NCI-H1436 treated with DMSO at 0.1 percent for 48 hours (cell line): ENCODE measurements around the gene ALDH3B1.
"Not testable (repeated sequence)": the region's sequence is repeated elsewhere in the genome, so short reads cannot be mapped to it uniquely, and the experiment has no call there.

Source experiments
- DNase-seq: peaks from one replicate; lab custom pipeline; 2025; lab: John Stamatoyannopoulos, UW

ALDH3B1 gene

GRCh38 chr11:68010090-68011041 lies at the start of gene ALDH3B1:
TSS of gene ALDH3B1 (plus strand) at chr11:68010327. CDS start at chr11:68015298, 4,971 bp downstream.
- DNase-seq: no peak

GRCh38 chr11:67963217-67963616 lies 46.9 kb upstream of the ALDH3B1 start:
- DNase-seq: not testable (repeated sequence)

GRCh38 chr11:67963879-67964278 lies 46.2 kb upstream of the ALDH3B1 start:
- not testable (repeated sequence) for DNase-seq

GRCh38 chr11:67964746-67965145 lies 45.4 kb upstream of the ALDH3B1 start:
- DNase-seq: not testable (repeated sequence)

- DNase-seq: not testable (repeated sequence)
Observed at GRCh38 chr11:67965830-67966348, 44.2 kb upstream of the ALDH3B1 start.

- not testable (repeated sequence) for DNase-seq
Observed at GRCh38 chr11:67974746-67975145, 35.4 kb upstream of the ALDH3B1 start.

- not testable (repeated sequence) for DNase-seq
Observed at GRCh38 chr11:67978766-67979418, 31.2 kb upstream of the ALDH3B1 start.

GRCh38 chr11:67981226-67981625 lies 28.9 kb upstream of the ALDH3B1 start:
- not testable (repeated sequence) for DNase-seq

- DNase-seq: not testable (repeated sequence)
Observed at GRCh38 chr11:67982255-67982857, 27.8 kb upstream of the ALDH3B1 start.

GRCh38 chr11:67983951-67984350 lies 26.2 kb upstream of the ALDH3B1 start:
- no peak for DNase-seq

GRCh38 chr11:67985302-67985701 lies 24.8 kb upstream of the ALDH3B1 start:
- DNase-seq: not testable (repeated sequence)

GRCh38 chr11:67990546-67991346 lies 19.4 kb upstream of the ALDH3B1 start:
- not testable (repeated sequence) for DNase-seq

GRCh38 chr11:67991347-67992121 lies 18.6 kb upstream of the ALDH3B1 start:
- not testable (repeated sequence) for DNase-seq

- DNase-seq: not testable (repeated sequence)
Observed at GRCh38 chr11:67993821-67994220, 16.3 kb upstream of the ALDH3B1 start.

- DNase-seq: not testable (repeated sequence)
Observed at GRCh38 chr11:67994387-67994786, 15.7 kb upstream of the ALDH3B1 start.

GRCh38 chr11:67995129-67995528 lies 15.0 kb upstream of the ALDH3B1 start:
- not testable (repeated sequence) for DNase-seq

- not testable (repeated sequence) for DNase-seq
Observed at GRCh38 chr11:67995579-67995978, 14.5 kb upstream of the ALDH3B1 start.

- no peak for DNase-seq
Observed at GRCh38 chr11:67996051-67996450, 14.1 kb upstream of the ALDH3B1 start.

- no peak for DNase-seq
Observed at GRCh38 chr11:67996622-67997474, 13.3 kb upstream of the ALDH3B1 start.
